ENCODE results near the gene MT2A.

DNA sequence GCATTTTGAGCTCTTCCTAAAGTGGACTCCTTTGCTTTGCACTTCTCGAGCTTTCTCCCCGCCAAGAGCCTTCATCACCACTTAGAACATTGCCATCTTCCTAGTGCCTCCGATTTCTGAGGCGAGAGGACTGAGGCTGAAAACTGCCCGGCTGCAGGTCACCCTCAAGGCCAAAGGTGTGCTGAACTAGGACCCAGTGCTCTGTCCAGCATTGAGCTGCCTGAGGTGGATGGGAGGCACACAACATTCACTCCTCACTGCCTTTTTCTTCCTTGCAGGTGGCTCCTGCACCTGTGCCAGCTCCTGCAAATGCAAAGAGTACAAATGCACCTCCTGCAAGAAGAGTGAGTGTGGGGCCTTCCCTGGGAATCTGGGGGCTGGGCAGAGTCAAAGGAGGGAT lies 35.4 kb downstream of the MT2A start:
- TF ChIP-seq CTCF (IDR thresholded peaks at IDR 0.05; ENCODE audit: insufficient read depth, low read length, poor library complexity, severe bottlenecking) = no peak
- no peak for TF ChIP-seq EZH2phosphoT487 (conservative IDR thresholded peaks at IDR 0.05; ENCODE audit: low read length)

All from SU-DHL-6 (cell line).